GM21360 (cell line): ENCODE measurements around the gene PCBD1.

ENCODE experiments used
- ATAC-seq: cut with Tn5 transposase; IDR thresholded peaks from one replicate; pipeline ENCODE4 v1.9.1; 2021; ENCODE audit warnings: mild to moderate bottlenecking, moderate library complexity; ENCODE audit not compliant: unreplicated experiment

PCBD1 gene

DNA sequence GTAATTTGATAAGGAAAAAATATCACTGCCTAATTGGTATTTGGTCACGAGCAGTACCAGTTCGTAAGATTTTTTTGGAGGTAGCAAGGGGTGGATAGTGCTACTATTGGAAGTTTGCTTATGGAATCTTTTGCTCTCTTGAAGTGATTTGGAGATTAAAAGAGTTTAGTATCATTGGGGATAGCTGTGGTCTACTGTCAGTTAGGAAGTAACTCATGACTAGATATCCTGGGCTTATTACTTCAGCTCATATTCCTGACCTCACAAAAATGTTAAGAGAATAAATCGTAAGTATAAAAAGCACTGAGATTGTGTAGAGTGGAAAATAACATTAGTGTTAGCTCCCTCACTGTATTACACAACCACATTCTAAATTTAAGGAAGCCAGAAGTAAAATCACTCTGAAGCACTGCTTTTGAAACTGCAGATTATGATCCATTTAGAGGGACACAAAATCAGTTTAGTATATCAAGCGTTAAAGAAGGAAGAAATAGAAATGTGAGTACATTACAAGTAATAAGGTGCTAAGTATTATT is 50.0 kb downstream of the PCBD1 start:
- ATAC-seq = no peak

DNA sequence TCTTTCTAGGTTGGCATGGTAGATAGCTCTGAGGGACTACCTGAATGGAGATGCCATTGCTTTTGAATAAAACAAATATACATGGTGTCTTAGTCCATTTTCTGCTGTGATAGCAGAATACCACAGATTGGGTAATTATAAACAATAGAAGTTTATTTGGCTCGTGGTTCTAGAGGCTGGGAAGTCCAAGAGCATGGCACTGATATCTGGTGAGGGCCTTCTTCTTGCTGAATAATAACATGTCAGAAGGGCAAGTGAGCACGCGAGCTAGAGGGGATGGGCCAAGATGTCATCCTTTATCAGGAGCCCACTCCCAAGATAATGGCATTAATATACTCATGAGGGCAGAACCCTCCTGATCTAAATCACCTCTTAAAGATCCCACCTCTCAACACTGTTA is 50.7 kb downstream of the PCBD1 start:
- no peak for ATAC-seq

DNA sequence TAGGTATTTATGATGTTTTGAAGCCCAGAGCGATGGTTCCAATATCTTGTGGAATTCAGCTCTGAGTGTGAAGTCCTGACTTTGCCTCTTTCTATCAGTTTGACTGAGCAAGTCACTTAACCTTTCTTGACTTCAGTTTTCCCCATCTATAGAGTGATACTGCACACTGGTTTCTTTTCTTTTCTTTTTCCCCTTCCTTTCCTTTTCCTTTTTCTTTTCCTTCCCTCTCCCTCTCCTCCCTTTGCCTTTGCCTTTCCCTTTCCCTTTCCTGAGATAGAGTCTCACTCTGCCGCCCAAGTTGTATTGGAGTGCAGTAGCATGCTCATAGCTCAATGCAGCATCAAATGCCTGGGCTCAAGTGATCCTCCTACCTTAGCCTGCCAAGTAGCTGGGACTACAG is 52.0 kb downstream of the PCBD1 start:
- no peak for ATAC-seq

DNA sequence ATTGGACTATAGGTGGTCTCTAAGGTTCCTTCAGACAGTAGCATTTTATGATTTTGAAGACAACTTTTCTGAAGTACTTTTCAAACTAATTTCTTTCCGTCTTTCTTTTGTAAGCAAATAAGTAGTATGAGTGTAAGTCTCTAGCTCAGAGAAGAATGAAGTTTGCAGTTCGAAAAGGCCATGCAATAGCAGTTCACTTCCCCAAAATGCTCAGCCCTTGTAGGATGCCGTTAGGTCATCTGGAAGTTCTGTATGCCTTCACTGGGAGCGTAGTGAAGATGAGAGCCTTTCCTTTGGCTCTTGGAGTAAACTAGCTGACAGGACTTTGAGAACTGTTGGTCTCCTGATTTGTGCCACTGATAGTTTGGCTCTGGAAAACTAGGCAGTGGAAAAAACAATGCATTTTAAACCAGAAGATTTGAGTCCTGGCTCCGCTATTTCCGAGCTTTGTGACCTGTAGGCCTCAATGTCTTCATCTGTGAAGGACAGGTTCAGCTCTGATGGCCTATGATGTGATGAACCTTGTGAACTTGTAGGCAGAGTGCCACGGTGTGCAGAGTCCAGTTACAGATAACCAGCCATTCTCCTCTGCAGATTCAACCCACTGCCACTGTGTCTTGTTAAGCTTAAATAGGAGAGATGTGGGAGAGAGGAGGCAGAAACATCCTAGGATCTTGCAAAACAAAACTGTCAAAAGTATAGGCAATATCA is 53.8 kb downstream of the PCBD1 start:
- no peak for ATAC-seq

DNA sequence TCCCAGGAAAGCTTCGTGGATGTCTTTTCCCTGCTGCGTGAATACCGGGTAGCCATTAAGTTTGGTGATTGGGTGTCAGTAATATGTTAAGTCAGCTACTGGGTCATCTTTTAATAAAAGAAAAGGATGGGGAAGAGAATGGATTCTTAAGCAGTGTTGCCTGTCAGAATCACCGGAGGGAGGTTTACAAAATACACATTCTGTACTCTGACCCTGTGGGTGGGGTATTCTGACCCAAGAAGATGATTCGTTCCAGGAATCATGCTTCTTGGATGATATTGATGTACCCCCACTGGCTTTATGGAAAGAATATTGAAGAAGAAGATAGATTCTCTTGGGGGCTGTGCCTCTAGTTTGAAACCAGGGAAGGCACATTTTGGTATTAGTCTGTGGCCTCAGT is 54.3 kb downstream of the PCBD1 start:
- no peak for ATAC-seq

DNA sequence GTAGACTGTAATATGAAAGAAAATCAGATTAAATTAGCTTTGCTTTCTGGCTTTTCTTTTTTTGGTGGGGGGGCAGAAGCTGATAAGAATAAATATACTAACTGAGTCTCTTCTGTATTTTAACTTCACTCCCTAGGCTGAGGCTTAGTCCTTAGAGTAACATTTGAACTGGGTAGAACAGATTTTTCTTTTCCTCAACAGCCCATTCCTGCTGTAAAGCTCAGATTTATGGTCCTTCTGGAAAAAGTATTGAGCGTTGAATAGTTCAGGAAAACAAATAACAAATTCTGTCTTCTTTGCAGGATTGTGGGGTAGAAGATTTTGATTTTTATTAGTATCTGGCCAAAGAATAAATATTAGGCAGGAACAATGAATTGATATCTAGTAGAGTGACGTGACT is 54.8 kb downstream of the PCBD1 start:
- ATAC-seq = no peak
